Bronchial epithelial cell (primary cell): ENCODE data around the gene SYT6. TPM values are rescaled to one million over a fixed set of nuclear protein-coding genes. Genes with fewer than 3 reads are reported as not detected.

Experiments
- DNase-seq: peaks from one replicate; pipeline ENCODE4 v3.0.0-alpha.2; 2010; ENCODE audit warnings: low read depth
- FAIRE-seq: peaks from 2 replicates; lab custom pipeline; 2011; peaks lifted over from hg19 to GRCh38; lab: Jason Lieb, UNC
- H3K27me3 ChIP-seq: 2 replicates; pipeline ENCODE4 v1.5.1; 2011; ENCODE audit warnings: low read length; ENCODE audit not compliant: control insufficient read depth, insufficient read depth
- H3K36me3 ChIP-seq: 2 replicates; pipeline ENCODE4 v1.5.1; 2011; ENCODE audit warnings: low read length; ENCODE audit not compliant: control insufficient read depth, insufficient read depth
- H3K4me3 ChIP-seq: 2 replicates; pipeline ENCODE4 v1.5.1; 2011; ENCODE audit warnings: mild to moderate bottlenecking, low read depth, low read length, control low read depth
- total RNA-seq: library from RNA; depleted of rRNA; stranded (reverse); fragments of >200 nt; gene quantifications from 2 replicates; pipeline ENCODE4 v1.2.1, GENCODE V29; 2014
- TF ChIP-seq, protein P1 (sequence below): IDR thresholded peaks from 2 replicates; pipeline ENCODE4 v1.5.1; 2011; ENCODE audit warnings: mild to moderate bottlenecking, moderate library complexity, low read length, control low read depth, inconsistent platforms; ENCODE audit not compliant: insufficient read depth, severe bottlenecking

The SYT6 gene
- total RNA-seq, 1 donor from 2014 or later: not detected

DNA sequence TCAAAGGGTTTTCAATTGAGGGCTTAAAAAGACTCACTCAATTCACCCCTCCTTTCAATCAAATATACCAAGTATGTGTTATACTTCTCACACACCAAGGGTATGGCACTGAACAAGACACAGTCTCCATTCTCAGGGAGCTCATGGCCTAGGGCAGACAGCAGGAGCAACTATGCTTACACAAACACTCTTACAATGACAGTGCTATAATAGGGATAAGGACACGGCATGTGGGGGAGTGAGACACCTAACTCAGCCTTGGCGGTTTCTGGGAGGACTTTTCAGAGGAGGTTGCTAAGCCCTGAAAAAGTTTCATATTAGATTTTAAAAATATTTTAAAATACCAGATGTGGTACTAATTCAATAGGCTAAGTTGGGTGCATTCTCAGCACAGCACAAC, 22.7 kb upstream of the SYT6 start:
- Histone ChIP-seq H3K27me3 (no peaks in the 10 kb centered on the region), H3K36me3 (no peaks in the 10 kb centered on the region), H3K4me3 (no peak overlapping the region)
- TF ChIP-seq, protein P1, sequence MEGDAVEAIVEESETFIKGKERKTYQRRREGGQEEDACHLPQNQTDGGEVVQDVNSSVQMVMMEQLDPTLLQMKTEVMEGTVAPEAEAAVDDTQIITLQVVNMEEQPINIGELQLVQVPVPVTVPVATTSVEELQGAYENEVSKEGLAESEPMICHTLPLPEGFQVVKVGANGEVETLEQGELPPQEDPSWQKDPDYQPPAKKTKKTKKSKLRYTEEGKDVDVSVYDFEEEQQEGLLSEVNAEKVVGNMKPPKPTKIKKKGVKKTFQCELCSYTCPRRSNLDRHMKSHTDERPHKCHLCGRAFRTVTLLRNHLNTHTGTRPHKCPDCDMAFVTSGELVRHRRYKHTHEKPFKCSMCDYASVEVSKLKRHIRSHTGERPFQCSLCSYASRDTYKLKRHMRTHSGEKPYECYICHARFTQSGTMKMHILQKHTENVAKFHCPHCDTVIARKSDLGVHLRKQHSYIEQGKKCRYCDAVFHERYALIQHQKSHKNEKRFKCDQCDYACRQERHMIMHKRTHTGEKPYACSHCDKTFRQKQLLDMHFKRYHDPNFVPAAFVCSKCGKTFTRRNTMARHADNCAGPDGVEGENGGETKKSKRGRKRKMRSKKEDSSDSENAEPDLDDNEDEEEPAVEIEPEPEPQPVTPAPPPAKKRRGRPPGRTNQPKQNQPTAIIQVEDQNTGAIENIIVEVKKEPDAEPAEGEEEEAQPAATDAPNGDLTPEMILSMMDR: no peak
- FAIRE-seq: no peak
- no peak for DNase-seq

DNA sequence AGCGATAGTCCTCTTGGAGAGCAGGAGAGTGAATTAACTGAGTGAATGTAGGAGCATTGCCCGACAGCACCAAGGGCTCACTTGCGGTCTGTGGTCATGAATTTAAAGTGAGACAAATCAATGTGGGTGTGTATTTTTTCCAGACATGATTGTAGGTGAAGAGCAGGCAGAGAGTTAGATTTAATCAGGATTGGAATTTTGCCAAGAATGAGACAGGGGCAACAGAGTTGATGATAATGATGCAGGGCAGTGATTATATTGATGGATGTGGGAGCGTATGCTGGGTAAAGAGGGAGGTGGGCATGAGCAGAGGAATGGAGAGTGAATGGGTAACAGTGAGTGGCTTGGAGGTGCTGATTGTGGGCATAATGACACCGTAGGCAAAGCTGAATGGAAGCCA, 20.0 kb upstream of the SYT6 start:
- no peaks in the 10 kb centered on the region for H3K27me3 ChIP-seq
- FAIRE-seq (no peak), DNase-seq (no peak)
- no peak overlapping the region for H3K4me3 ChIP-seq
- TF ChIP-seq, protein P1: no peak
- H3K36me3 ChIP-seq: no peaks in the 10 kb centered on the region

DNA sequence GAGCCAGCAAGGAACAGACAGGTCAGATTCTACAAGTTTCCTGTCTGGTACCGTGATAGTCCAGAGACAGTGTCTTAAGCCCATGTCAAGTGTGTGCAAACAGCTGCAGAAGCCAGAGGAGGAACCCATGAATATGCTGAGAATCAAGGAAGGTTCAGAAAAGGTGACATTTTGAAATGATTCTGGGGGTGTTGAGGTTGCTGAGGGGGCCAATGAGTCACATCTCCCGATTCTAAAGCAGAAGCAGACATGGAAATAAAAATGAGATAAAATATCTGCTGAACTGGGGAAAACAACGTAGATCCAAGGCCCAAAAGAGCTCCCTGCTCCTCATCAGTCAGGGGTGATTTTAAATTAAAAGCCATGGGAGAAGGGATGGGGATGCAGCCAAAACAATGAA, 15.8 kb upstream of the SYT6 start:
- Histone ChIP-seq H3K27me3 (peaks cover 3% of the 10 kb centered on the region), H3K4me3 (no peak overlapping the region), H3K36me3 (no peaks in the 10 kb centered on the region)
- TF ChIP-seq, protein P1: no peak
- FAIRE-seq (no peak), DNase-seq (no peak)

DNA sequence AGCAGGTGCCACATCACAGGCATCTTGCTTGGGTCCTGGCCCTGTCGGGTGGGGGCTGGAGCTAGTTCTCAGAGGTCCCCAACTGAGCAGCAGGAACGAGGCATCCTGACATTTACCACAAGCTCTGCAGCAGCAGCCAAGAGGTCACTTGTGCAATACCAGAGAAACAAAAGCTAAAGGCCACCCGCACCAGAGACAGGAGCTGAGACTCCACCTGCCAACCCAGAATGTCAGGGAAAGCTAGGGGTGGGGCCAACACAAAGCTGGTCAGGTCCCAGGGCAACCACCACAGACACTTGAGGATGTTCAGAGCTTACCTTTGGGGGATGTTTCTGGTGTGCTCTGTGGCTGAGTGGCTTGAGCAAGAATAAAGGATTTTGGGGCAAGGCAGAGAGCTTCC, 13.6 kb upstream of the SYT6 start:
- TF ChIP-seq, protein P1: no peak
- FAIRE-seq: no peak
- DNase-seq: no peak
- Histone ChIP-seq H3K27me3 (peaks cover 3% of the 10 kb centered on the region), H3K36me3 (no peaks in the 10 kb centered on the region), H3K4me3 (no peak overlapping the region)

DNA sequence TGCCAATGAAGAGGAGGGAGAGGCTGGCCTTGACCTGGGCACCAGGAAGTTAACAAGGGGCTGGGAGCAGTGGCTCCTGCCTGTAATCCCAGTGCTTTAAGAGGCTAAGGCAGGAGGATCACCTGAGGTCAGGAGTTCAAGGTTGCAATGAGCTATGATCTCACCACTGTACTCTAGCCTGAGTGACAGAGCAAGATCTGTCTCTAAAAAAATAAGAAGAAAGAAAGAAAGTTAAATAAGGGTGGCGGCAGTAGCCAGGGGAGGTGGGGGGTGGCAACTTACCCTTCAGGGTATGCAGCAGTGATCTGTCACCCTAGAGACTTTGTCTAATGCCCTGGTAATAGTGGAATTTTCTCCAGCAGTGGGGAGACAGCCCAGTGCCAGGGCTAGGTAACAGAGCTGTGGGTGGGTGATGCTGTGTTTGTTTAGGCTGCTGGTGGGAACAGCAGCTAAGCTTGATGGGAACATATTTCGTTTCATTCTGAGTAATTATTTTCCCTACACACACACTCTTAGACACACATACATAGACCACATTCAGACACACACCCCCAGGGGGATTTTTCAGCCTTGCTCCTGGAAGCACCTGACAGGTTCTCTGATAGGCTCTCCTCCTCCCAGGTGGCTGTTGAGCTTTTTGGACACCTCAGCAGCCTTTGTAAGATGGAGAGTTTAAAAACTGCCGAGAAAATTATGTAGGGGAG, 11.3 kb upstream of the SYT6 start:
- Histone ChIP-seq H3K36me3 (no peaks in the 10 kb centered on the region), H3K4me3 (no peak overlapping the region), H3K27me3 (peaks cover 3% of the 10 kb centered on the region)
- FAIRE-seq: no peak
- TF ChIP-seq, protein P1: no peak
- no peak for DNase-seq

DNA sequence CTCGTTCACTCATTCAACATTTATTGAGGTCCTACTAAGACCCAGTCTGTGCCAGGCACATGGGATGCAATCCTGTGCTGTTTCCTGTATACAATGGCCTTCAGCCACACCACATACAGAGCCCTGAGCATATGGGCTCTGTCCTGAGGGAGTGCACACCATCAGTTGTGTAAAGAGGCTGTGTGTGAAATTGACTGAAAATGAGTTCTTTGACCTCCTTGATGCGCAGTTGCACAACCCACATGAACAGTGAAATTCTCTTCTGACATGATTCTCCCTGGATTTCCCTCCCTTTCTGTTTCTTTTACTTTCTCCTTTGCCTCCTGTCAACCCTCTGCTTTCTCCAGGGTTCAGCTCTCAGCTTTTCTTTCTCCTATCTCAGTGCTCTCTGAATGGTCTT, 6.3 kb upstream of the SYT6 start:
- DNase-seq: no peak
- FAIRE-seq: no peak
- H3K36me3 ChIP-seq: no peaks in the 10 kb centered on the region
- TF ChIP-seq, protein P1: no peak
- peaks cover 18% of the 10 kb centered on the region for H3K27me3 ChIP-seq
- H3K4me3 ChIP-seq: no peak overlapping the region
